ENCODE data around the gene DNER.
A peak's percentile ranks its signal among the peaks of the same experiment; 100 is the strongest.

The DNER gene

GRCh38 chr2:229489016-229489415, 225.3 kb downstream of the DNER start:
- DNase-seq (ENCODE audit: low spot score) = no peak

- no peak for DNase-seq (ENCODE audit: low spot score)
Measured at GRCh38 chr2:229488232-229488631, 226.1 kb downstream of the DNER start.

GRCh38 chr2:229486673-229487072, 227.7 kb downstream of the DNER start:
- no peak for DNase-seq (ENCODE audit: low spot score)

- no peak for DNase-seq (ENCODE audit: low spot score)
Measured at GRCh38 chr2:229485857-229486256, 228.5 kb downstream of the DNER start.

GRCh38 chr2:229477269-229477755, 237.0 kb downstream of the DNER start:
- DNase-seq (ENCODE audit: low spot score) = no peak

- DNase-seq (ENCODE audit: low spot score) = no peak
Measured at GRCh38 chr2:229475778-229476177, 238.6 kb downstream of the DNER start.

- DNase-seq (ENCODE audit: low spot score) = no peak
Measured at GRCh38 chr2:229474125-229474524, 240.2 kb downstream of the DNER start.

- no peak for DNase-seq (ENCODE audit: low spot score)
Measured at GRCh38 chr2:229470781-229471180, 243.6 kb downstream of the DNER start.

GRCh38 chr2:229467783-229468182, 246.6 kb downstream of the DNER start:
- DNase-seq (ENCODE audit: low spot score) = no peak

- no peak for DNase-seq (ENCODE audit: low spot score)
Measured at GRCh38 chr2:229463841-229464346, 250.5 kb downstream of the DNER start.

GRCh38 chr2:229462112-229462511, 252.2 kb downstream of the DNER start:
- no peak for DNase-seq (ENCODE audit: low spot score)

GRCh38 chr2:229456091-229456490, 258.3 kb downstream of the DNER start:
- DNase-seq (ENCODE audit: low spot score) = no peak

GRCh38 chr2:229454934-229455631, 259.3 kb downstream of the DNER start:
- DNase-seq (ENCODE audit: low spot score) = peak; percentile 56

GRCh38 chr2:229453230-229453629, 261.1 kb downstream of the DNER start:
- DNase-seq (ENCODE audit: low spot score) = no peak

GRCh38 chr2:229451852-229452251, 262.5 kb downstream of the DNER start:
- no peak for DNase-seq (ENCODE audit: low spot score)

- no peak for DNase-seq (ENCODE audit: low spot score)
Measured at GRCh38 chr2:229447227-229447626, 267.1 kb downstream of the DNER start.

GRCh38 chr2:229446350-229446749, 268.0 kb downstream of the DNER start:
- no peak for DNase-seq (ENCODE audit: low spot score)

- peak; percentile 19 for DNase-seq (ENCODE audit: low spot score)
Measured at GRCh38 chr2:229445501-229446211, 268.7 kb downstream of the DNER start.

GRCh38 chr2:229445019-229445418, 269.3 kb downstream of the DNER start:
- peak; percentile 84 for DNase-seq (ENCODE audit: low spot score)

- no peak for DNase-seq (ENCODE audit: low spot score)
Measured at GRCh38 chr2:229443546-229444268, 270.6 kb downstream of the DNER start.

- no peak for DNase-seq (ENCODE audit: low spot score)
Measured at GRCh38 chr2:229443141-229443540, 271.2 kb downstream of the DNER start.

GRCh38 chr2:229438430-229439159, 275.8 kb downstream of the DNER start:
- DNase-seq (ENCODE audit: low spot score) = no peak

Data from AG08395 (cell line).